HepG2 (cell line): Measurements from ENCODE around the gene EPHA2. TPM values are rescaled to one million over a fixed set of nuclear protein-coding genes. Genes with fewer than 3 reads are reported as not detected.
A peak's percentile ranks its signal among the peaks of the same experiment; 100 is the strongest.

Source experiments
- ELF3 ChIP-seq: IDR thresholded peaks from 2 replicates; pipeline ENCODE4 v1.6.1; 2016; ENCODE audit warnings: missing genetic modification reagents, missing compliant biosample characterization
- IRF2 ChIP-seq: IDR thresholded peaks from 2 replicates; pipeline ENCODE4 v1.6.1; 2018; ENCODE audit warnings: missing genetic modification reagents, missing compliant biosample characterization
- MEIS2 ChIP-seq: sonication (generic); formaldehyde crosslinking; IDR thresholded peaks from 2 replicates; pipeline ENCODE4 v1.9.0; 2021; ENCODE audit warnings: mild to moderate bottlenecking, missing genetic modification reagents
- NCOR1 ChIP-seq: fragments of 200-600 bp; sonication (generic); IDR thresholded peaks from 2 replicates; pipeline ENCODE4 v1.7.0; 2017; ENCODE audit warnings: antibody characterized with exemption, low read length, borderline replicate concordance
- NKX3-1 ChIP-seq: sonication (generic); formaldehyde crosslinking; IDR thresholded peaks from 2 replicates; pipeline ENCODE4 v1.5.0; 2020; ENCODE audit warnings: missing genetic modification reagents
- RBM22 ChIP-seq: fragments of 200-400 bp; formaldehyde crosslinking; optimal IDR thresholded peaks from 2 replicates; pipeline ENCODE3; 2017; ENCODE audit warnings: mild to moderate bottlenecking, low read length, moderate library complexity
- SALL1 ChIP-seq: sonication (generic); formaldehyde crosslinking; IDR thresholded peaks from 2 replicates; pipeline ENCODE4 v1.8.0; 2022; ENCODE audit warnings: mild to moderate bottlenecking, missing genetic modification reagents
- SOX6 ChIP-seq, 2 experiments: fragments of 450-650 bp in 1 of 2; sonication (generic) in 1 of 2; formaldehyde crosslinking in 1 of 2; IDR thresholded peaks; 2 replicates each; pipeline versions ENCODE4 v1.4.0 to v1.6.1; 2017 to 2020; ENCODE audit warnings: antibody characterized with exemption in 1 of 2, mild to moderate bottlenecking in 1 of 2, missing genetic modification reagents in 1 of 2
- ZFP82 ChIP-seq: sonication (generic); formaldehyde crosslinking; IDR thresholded peaks from 2 replicates; pipeline ENCODE4 v1.5.1; 2020; ENCODE audit warnings: mild to moderate bottlenecking, missing genetic modification reagents, borderline replicate concordance
- ZMYM3 ChIP-seq: sonication (generic); formaldehyde crosslinking; IDR thresholded peaks from 2 replicates; pipeline ENCODE4 v1.5.1; 2020; ENCODE audit warnings: mild to moderate bottlenecking, missing genetic modification reagents
- ZNF343 ChIP-seq: sonication (generic); formaldehyde crosslinking; IDR thresholded peaks from 2 replicates; pipeline ENCODE4 v1.4.0; 2020; ENCODE audit warnings: mild to moderate bottlenecking, missing genetic modification reagents
- ZNF720 ChIP-seq: sonication (generic); formaldehyde crosslinking; IDR thresholded peaks from 2 replicates; pipeline ENCODE4 v1.4.0; 2020; ENCODE audit warnings: missing genetic modification reagents
- polyA plus RNA-seq, 8 experiments: library from polyadenylated mRNA; depleted of rRNA in 3 of 8; stranded (reverse) in 7 of 8; unstranded in 1 of 8; fragments of >200 nt; fragmentation: Illumina TruSeq in 4 of 8; extraction: Trizol in 4 of 8; gene quantifications; 2 replicates each; pipeline versions ENCODE4 v1.2.1 to v1.2.3, GENCODE V29; 2011 to 2016; ENCODE audit warnings: low read depth in 4 of 8, missing spikeins in 1 of 8, mixed read lengths in 1 of 8; ENCODE audit not compliant: insufficient read depth in 1 of 8
- total RNA-seq, 5 experiments: library from RNA; depleted of rRNA; stranded (reverse); fragments of >200 nt; fragmentation: Illumina TruSeq; extraction: Trizol; gene quantifications; 2 replicates each; pipeline ENCODE4 v1.2.3, GENCODE V29; 2016; ENCODE audit warnings: low read depth in 1 of 5
- TF ChIP-seq, protein P1 (sequence below), 2 experiments: sonication (generic) in 1 of 2; formaldehyde crosslinking in 1 of 2; IDR thresholded peaks; 2 replicates each; pipeline versions ENCODE4 v1.4.0 to v1.6.1; 2016 to 2020; ENCODE audit warnings: borderline replicate concordance in 1 of 2, low read depth in 1 of 2, mild to moderate bottlenecking in 1 of 2, missing genetic modification reagents in 1 of 2
- TF ChIP-seq, protein P2 (sequence below): fragments of 450-650 bp; IDR thresholded peaks from 2 replicates; pipeline ENCODE4 v1.6.1; 2016
- TF ChIP-seq, protein P3 (sequence below): sonication (generic); formaldehyde crosslinking; conservative IDR thresholded peaks from 2 replicates; pipeline ENCODE4 v1.8.0; 2022; ENCODE audit warnings: mild to moderate bottlenecking, moderate library complexity, missing genetic modification reagents
- TF ChIP-seq, protein P4 (sequence below): sonication (generic); formaldehyde crosslinking; IDR thresholded peaks from 2 replicates; pipeline ENCODE4 v1.5.1; 2020; ENCODE audit warnings: mild to moderate bottlenecking, missing genetic modification reagents, moderate library complexity

EPHA2 gene
- total and polyA plus RNA-seq, 2 of the 13 experiments (the other 11 are each of a cell fraction or from before 2014, with no cell fraction given) = 33.6 to 53.6 TPM

DNA sequence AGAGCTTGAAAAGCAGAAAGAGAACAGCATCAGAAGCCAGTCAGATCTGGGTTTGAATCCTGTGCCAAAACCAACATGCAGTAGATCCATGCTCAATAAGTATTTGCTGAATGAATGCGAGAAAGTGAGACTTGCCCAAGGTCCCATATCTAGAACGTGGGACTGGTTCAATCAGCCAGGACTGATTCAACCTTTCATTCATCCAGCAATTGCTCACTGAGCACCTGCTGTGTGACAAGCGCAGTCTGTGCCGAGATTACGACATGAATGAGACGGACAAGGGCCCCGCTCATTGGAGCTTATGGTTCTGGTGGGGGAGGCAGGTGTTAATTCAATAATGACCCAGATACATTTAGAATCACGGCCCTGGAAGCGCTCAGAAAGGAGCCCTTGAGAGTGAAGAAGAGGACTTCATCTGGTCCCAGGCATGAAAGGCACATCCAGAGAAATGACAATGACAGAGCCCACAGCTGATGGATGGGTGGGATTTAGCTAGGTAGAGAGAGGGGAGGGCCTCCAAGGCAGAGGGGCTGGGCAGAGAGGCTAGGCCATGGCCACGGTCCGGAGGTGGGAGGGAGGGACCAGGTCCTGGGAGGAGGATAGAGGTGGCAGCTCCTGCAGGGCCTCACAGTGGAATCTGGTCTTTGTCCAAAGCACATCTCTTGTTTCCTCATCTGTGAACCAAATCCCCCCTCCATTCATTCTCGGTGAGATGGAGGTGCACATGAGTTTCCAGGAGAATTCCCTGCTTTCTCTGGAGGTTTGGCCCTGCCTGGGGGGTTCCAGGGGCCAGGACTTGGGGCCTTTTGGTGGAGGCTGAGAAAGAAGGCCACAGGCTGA lies 78.2 kb downstream of the EPHA2 start (continued):
- TF ChIP-seq, protein P1, sequence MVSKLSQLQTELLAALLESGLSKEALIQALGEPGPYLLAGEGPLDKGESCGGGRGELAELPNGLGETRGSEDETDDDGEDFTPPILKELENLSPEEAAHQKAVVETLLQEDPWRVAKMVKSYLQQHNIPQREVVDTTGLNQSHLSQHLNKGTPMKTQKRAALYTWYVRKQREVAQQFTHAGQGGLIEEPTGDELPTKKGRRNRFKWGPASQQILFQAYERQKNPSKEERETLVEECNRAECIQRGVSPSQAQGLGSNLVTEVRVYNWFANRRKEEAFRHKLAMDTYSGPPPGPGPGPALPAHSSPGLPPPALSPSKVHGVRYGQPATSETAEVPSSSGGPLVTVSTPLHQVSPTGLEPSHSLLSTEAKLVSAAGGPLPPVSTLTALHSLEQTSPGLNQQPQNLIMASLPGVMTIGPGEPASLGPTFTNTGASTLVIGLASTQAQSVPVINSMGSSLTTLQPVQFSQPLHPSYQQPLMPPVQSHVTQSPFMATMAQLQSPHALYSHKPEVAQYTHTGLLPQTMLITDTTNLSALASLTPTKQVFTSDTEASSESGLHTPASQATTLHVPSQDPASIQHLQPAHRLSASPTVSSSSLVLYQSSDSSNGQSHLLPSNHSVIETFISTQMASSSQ (IDR thresholded peaks at IDR 0.05; ENCODE audit: low read depth) = no peak
- TF ChIP-seq, protein P1 (CRISPR knock-in tag; IDR thresholded peaks at IDR 0.05; ENCODE audit: borderline replicate concordance) = no peak
- TF ChIP-seq, protein P2, sequence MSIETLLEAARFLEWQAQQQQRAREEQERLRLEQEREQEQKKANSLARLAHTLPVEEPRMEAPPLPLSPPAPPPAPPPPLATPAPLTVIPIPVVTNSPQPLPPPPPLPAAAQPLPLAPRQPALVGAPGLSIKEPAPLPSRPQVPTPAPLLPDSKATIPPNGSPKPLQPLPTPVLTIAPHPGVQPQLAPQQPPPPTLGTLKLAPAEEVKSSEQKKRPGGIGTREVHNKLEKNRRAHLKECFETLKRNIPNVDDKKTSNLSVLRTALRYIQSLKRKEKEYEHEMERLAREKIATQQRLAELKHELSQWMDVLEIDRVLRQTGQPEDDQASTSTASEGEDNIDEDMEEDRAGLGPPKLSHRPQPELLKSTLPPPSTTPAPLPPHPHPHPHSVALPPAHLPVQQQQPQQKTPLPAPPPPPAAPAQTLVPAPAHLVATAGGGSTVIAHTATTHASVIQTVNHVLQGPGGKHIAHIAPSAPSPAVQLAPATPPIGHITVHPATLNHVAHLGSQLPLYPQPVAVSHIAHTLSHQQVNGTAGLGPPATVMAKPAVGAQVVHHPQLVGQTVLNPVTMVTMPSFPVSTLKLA = no peak
- TF ChIP-seq SALL1 (CRISPR knock-in tag) = peak; percentile 25; the same call in 1 of the 2 replicates
- no peak for TF ChIP-seq IRF2
- no peak for TF ChIP-seq ZNF720
- TF ChIP-seq ZMYM3 (CRISPR knock-in tag) = no peak
- no peak for TF ChIP-seq ZFP82 (CRISPR knock-in tag)
- no peak for TF ChIP-seq MEIS2 (CRISPR knock-in tag)
- no peak for TF ChIP-seq RBM22
- TF ChIP-seq, protein P3, sequence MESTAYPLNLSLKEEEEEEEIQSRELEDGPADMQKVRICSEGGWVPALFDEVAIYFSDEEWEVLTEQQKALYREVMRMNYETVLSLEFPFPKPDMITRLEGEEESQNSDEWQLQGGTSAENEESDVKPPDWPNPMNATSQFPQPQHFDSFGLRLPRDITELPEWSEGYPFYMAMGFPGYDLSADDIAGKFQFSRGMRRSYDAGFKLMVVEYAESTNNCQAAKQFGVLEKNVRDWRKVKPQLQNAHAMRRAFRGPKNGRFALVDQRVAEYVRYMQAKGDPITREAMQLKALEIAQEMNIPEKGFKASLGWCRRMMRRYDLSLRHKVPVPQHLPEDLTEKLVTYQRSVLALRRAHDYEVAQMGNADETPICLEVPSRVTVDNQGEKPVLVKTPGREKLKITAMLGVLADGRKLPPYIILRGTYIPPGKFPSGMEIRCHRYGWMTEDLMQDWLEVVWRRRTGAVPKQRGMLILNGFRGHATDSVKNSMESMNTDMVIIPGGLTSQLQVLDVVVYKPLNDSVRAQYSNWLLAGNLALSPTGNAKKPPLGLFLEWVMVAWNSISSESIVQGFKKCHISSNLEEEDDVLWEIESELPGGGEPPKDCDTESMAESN (CRISPR knock-in tag) = no peak
- no peak for TF ChIP-seq NKX3-1 (CRISPR knock-in tag)
- TF ChIP-seq NCOR1 = 0 out of 2 replicates have a peak, but pooled peaks have one; percentile 44
- no peak for TF ChIP-seq ZNF343
- TF ChIP-seq ELF3 (CRISPR knock-in tag) = 0 out of 2 replicates have a peak, but pooled peaks have one; percentile 19
- TF ChIP-seq, protein P4, sequence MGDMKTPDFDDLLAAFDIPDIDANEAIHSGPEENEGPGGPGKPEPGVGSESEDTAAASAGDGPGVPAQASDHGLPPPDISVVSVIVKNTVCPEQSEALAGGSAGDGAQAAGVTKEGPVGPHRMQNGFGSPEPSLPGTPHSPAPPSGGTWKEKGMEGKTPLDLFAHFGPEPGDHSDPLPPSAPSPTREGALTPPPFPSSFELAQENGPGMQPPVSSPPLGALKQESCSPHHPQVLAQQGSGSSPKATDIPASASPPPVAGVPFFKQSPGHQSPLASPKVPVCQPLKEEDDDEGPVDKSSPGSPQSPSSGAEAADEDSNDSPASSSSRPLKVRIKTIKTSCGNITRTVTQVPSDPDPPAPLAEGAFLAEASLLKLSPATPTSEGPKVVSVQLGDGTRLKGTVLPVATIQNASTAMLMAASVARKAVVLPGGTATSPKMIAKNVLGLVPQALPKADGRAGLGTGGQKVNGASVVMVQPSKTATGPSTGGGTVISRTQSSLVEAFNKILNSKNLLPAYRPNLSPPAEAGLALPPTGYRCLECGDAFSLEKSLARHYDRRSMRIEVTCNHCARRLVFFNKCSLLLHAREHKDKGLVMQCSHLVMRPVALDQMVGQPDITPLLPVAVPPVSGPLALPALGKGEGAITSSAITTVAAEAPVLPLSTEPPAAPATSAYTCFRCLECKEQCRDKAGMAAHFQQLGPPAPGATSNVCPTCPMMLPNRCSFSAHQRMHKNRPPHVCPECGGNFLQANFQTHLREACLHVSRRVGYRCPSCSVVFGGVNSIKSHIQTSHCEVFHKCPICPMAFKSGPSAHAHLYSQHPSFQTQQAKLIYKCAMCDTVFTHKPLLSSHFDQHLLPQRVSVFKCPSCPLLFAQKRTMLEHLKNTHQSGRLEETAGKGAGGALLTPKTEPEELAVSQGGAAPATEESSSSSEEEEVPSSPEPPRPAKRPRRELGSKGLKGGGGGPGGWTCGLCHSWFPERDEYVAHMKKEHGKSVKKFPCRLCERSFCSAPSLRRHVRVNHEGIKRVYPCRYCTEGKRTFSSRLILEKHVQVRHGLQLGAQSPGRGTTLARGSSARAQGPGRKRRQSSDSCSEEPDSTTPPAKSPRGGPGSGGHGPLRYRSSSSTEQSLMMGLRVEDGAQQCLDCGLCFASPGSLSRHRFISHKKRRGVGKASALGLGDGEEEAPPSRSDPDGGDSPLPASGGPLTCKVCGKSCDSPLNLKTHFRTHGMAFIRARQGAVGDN = no peak; the same call in 1 of the 2 replicates
- no peak for TF ChIP-seq SOX6 (IDR thresholded peaks at IDR 0.05)
- TF ChIP-seq SOX6 (CRISPR knock-in tag; IDR thresholded peaks at IDR 0.05) = peak; percentile 44
